ENCODE data around the gene MADD. TPM values are rescaled to one million over a fixed set of nuclear protein-coding genes. Genes with fewer than 3 reads are reported as not detected.

Gene MADD
- total and polyA plus RNA-seq, 2 donors (not counting 3 experiments of a cell fraction or from before 2014, with no cell fraction given): 35.3 to 36.8 TPM

- dilution Hi-C loops (cut with MboI; ENCODE audit: extremely low pct_ligation_motif_present, low sequenced_read_pairs): no loop called here
- CTCF ChIA-PET: interaction anchor here (2.7 kb wide), 1 partner anchor 9 kb away, joined by 8 read pairs; no protein-coding TSS in a partner anchor
- Histone ChIP-seq H3K27ac (ENCODE audit: insufficient read depth, low read depth, low read length) (no peak overlapping the region), H3K79me2 (ENCODE audit: control insufficient read depth, insufficient read depth, low read length) (no peaks in the 10 kb centered on the region), H3K4me1 (ENCODE audit: control insufficient read depth, extremely low read depth, insufficient read depth, low read length) (no peaks in the 10 kb centered on the region), H3K9ac (replicated peaks; ENCODE audit: extremely low read depth, insufficient read depth, low read length) (no peak overlapping the region), H3K9me3 (replicated peaks; ENCODE audit: control insufficient read depth, insufficient read depth, low read length) (no peaks in the 10 kb centered on the region), H3K36me3 (ENCODE audit: control insufficient read depth in 2 of 2, extremely low read depth in 1 of 2, insufficient read depth in 2 of 2, low read length in 2 of 2) (no peaks in the 10 kb centered on the region), H3K27me3 (ENCODE audit: control insufficient read depth in 2 of 2, insufficient read depth in 2 of 2, low read length in 2 of 2) (no peaks in the 10 kb centered on the region), H3K4me3 (replicated peaks in 1 of 3; ENCODE audit: insufficient read depth in 1 of 3, low read depth in 1 of 3, low read length in 3 of 3) (no peak overlapping the region), H3K4me2 (ENCODE audit: insufficient read depth, low read length) (no peak overlapping the region), H3K9me1 (replicated peaks; ENCODE audit: control insufficient read depth, extremely low read depth, insufficient read depth, low read length) (no peaks in the 10 kb centered on the region), H4K20me1 (replicated peaks; ENCODE audit: control insufficient read depth, extremely low read depth, insufficient read depth, low read length) (no peaks in the 10 kb centered on the region), H2AFZ (ENCODE audit: low read depth, low read length) (no peak overlapping the region)
- no TSS peak for BruUV-seq (replicated peaks)
- intact Hi-C loops (cut with micrococcal nuclease): loop anchor here (5.0 kb wide), 1 partner anchor 34 kb away; no protein-coding TSS in a partner anchor
- TF ChIP-seq POLR2A (IDR thresholded peaks at IDR 0.05; ENCODE audit: low read depth, low read length) (no peak), POLR2AphosphoS5 (IDR thresholded peaks at IDR 0.05; ENCODE audit: insufficient read depth, low read depth, low read length) (no peak), JUN (IDR thresholded peaks at IDR 0.05; ENCODE audit: borderline replicate concordance, insufficient read depth, insufficient read length, low read depth) (no peak), CTCF (IDR thresholded peaks at IDR 0.05; ENCODE audit: extremely low read depth in 1 of 2, insufficient read depth in 1 of 2, low read depth in 1 of 2, low read length in 2 of 2) (no peak), GATA2 (IDR thresholded peaks at IDR 0.05; ENCODE audit: insufficient read depth, insufficient read length, low read depth, low read length) (no peak), MAX (IDR thresholded peaks at IDR 0.05; ENCODE audit: insufficient read depth, insufficient read length) (no peak), EZH2 (IDR thresholded peaks at IDR 0.05; ENCODE audit: borderline replicate concordance, low read depth, low read length, severe bottlenecking) (no peak), FOS (IDR thresholded peaks at IDR 0.05; ENCODE audit: borderline replicate concordance, insufficient read depth, low read length) (no peak), MYC (IDR thresholded peaks at IDR 0.05; ENCODE audit: low read depth, low read length) (no peak)
- FAIRE-seq (no peak), DNase-seq (ENCODE audit: low read depth, low spot score) (no peak)
- POLR2A ChIA-PET: interaction anchor here (0.7 kb wide), 1 partner anchor 797 kb away, joined by 8 read pairs; no protein-coding TSS in a partner anchor
Observed at GRCh38 chr11:47345890-47346563, 76.1 kb downstream of the MADD start.

Data from endothelial cell of umbilical vein (primary cell).